HEK293 (cell line): ENCODE measurements around the gene DHRS3.

ENCODE experiments used
- CTCF ChIA-PET: fragments of 350-600 bp; formaldehyde crosslinking; extraction: SDS; loops from one replicate; lab custom pipeline; 2021; ENCODE audit warnings: antibody characterized with exemption; lab: Yijun Ruan, JAX
- POLR2A ChIA-PET: fragments of 300-600 bp; formaldehyde crosslinking; extraction: SDS; loops from one replicate; lab custom pipeline; 2020; ENCODE audit warnings: antibody characterized with exemption, inconsistent platforms; lab: Yijun Ruan, JAX
- H3K27ac ChIP-seq: fragments of 200-500 bp; sonication (Bioruptor generic); 2 replicates; pipeline ENCODE4 v1.5.1; 2014; ENCODE audit warnings: low read depth, low read length, control low read depth, inconsistent platforms; ENCODE audit errors: extremely low read depth
- H3K36me3 ChIP-seq, 2 experiments: fragments of 200-500 bp in 1 of 2; sonication (Bioruptor generic) in 1 of 2; 1 replicate in 1 of 2; 2 replicates in 1 of 2; pipeline ENCODE4 v1.5.1; 2014 to 2017; ENCODE audit warnings: inconsistent platforms in 2 of 2, low read length in 2 of 2; ENCODE audit not compliant: control insufficient read depth in 2 of 2, insufficient read depth in 1 of 2
- H3K4me1 ChIP-seq: fragments of 200-500 bp; sonication (Bioruptor generic); 2 replicates; pipeline ENCODE4 v1.5.1; 2014; ENCODE audit warnings: mild to moderate bottlenecking, low read length, inconsistent platforms; ENCODE audit not compliant: control insufficient read depth, insufficient read depth
- H3K4me3 ChIP-seq: 2 replicates; pipeline ENCODE4 v1.5.1; 2011; ENCODE audit warnings: low read depth, mild to moderate bottlenecking, control low read depth, low read length, moderate library complexity
- H3K9me3 ChIP-seq: fragments of 200-500 bp; sonication (Bioruptor generic); 2 replicates; pipeline ENCODE4 v1.5.1; 2014; ENCODE audit warnings: low read depth, low read length, inconsistent platforms; ENCODE audit not compliant: control insufficient read depth, insufficient read depth
- ATF2 ChIP-seq: fragments of 450-650 bp; formaldehyde crosslinking; IDR thresholded peaks from 2 replicates; pipeline ENCODE4 v1.5.1; 2016; ENCODE audit warnings: missing biosample characterization, missing genetic modification characterization, low read depth
- GFI1B ChIP-seq: fragments of 450-650 bp; formaldehyde crosslinking; IDR thresholded peaks from 2 replicates; pipeline ENCODE4 v1.5.1; 2016; ENCODE audit warnings: missing biosample characterization, missing genetic modification characterization
- INSM2 ChIP-seq: fragments of 450-650 bp; formaldehyde crosslinking; IDR thresholded peaks from 2 replicates; pipeline ENCODE4 v1.5.1; 2016; ENCODE audit warnings: missing biosample characterization, missing genetic modification characterization
- KLF7 ChIP-seq: fragments of 450-650 bp; formaldehyde crosslinking; IDR thresholded peaks from 2 replicates; pipeline ENCODE4 v1.5.1; 2016; ENCODE audit warnings: missing biosample characterization, missing genetic modification characterization, borderline replicate concordance
- KLF9 ChIP-seq: fragments of 450-650 bp; formaldehyde crosslinking; IDR thresholded peaks from 2 replicates; pipeline ENCODE4 v1.5.1; 2016; ENCODE audit warnings: missing biosample characterization, missing genetic modification characterization, low read depth
- YY1 ChIP-seq: fragments of 450-650 bp; formaldehyde crosslinking; IDR thresholded peaks from 2 replicates; pipeline ENCODE4 v1.5.1; 2018; ENCODE audit warnings: missing biosample characterization, missing genetic modification characterization
- ZBTB10 ChIP-seq: fragments of 450-650 bp; formaldehyde crosslinking; IDR thresholded peaks from 2 replicates; pipeline ENCODE4 v1.5.1; 2016; ENCODE audit warnings: missing biosample characterization, missing genetic modification characterization
- ZBTB8A ChIP-seq: fragments of 450-650 bp; formaldehyde crosslinking; IDR thresholded peaks from 2 replicates; pipeline ENCODE4 v1.5.1; 2016; ENCODE audit warnings: missing biosample characterization, missing genetic modification characterization
- ZEB2 ChIP-seq: fragments of 450-650 bp; formaldehyde crosslinking; IDR thresholded peaks from 2 replicates; pipeline ENCODE4 v1.5.1; 2016; ENCODE audit warnings: missing biosample characterization, missing genetic modification characterization
- ZNF133 ChIP-seq: fragments of 450-650 bp; formaldehyde crosslinking; IDR thresholded peaks from 2 replicates; pipeline ENCODE4 v1.5.1; 2016; ENCODE audit warnings: missing biosample characterization, missing genetic modification characterization
- ZNF169 ChIP-seq: fragments of 450-650 bp; formaldehyde crosslinking; IDR thresholded peaks from 2 replicates; pipeline ENCODE4 v1.5.1; 2016; ENCODE audit warnings: missing biosample characterization, missing genetic modification characterization
- ZNF280D ChIP-seq: fragments of 450-650 bp; formaldehyde crosslinking; IDR thresholded peaks from 2 replicates; pipeline ENCODE4 v1.5.1; 2016; ENCODE audit warnings: missing biosample characterization, missing genetic modification characterization
- ZNF416 ChIP-seq: fragments of 450-650 bp; formaldehyde crosslinking; IDR thresholded peaks from 2 replicates; pipeline ENCODE4 v1.5.1; 2016; ENCODE audit warnings: missing biosample characterization, missing genetic modification characterization
- ZNF518A ChIP-seq: fragments of 450-650 bp; formaldehyde crosslinking; conservative IDR thresholded peaks from 2 replicates; pipeline ENCODE4 v1.5.1; 2016; ENCODE audit warnings: low read depth, missing biosample characterization, missing genetic modification characterization
- ZNF530 ChIP-seq: fragments of 450-650 bp; formaldehyde crosslinking; IDR thresholded peaks from 2 replicates; pipeline ENCODE4 v1.5.1; 2016; ENCODE audit warnings: low read depth, missing biosample characterization, missing genetic modification characterization
- ZNF549 ChIP-seq: fragments of 450-650 bp; IDR thresholded peaks from 2 replicates; pipeline ENCODE4 v1.5.1; 2018; ENCODE audit warnings: missing biosample characterization, missing genetic modification characterization, mild to moderate bottlenecking, inconsistent platforms, moderate library complexity
- ZNF555 ChIP-seq: fragments of 450-650 bp; formaldehyde crosslinking; conservative IDR thresholded peaks from 2 replicates; pipeline ENCODE4 v1.5.1; 2017; ENCODE audit warnings: missing biosample characterization, mild to moderate bottlenecking, missing genetic modification characterization, inconsistent platforms
- ZNF704 ChIP-seq: fragments of 450-650 bp; formaldehyde crosslinking; IDR thresholded peaks from 2 replicates; pipeline ENCODE4 v1.5.1; 2016; ENCODE audit warnings: missing biosample characterization, missing genetic modification characterization
- ZNF707 ChIP-seq: fragments of 450-650 bp; formaldehyde crosslinking; IDR thresholded peaks from 2 replicates; pipeline ENCODE4 v1.5.1; 2016; ENCODE audit warnings: missing biosample characterization, missing genetic modification characterization

The DHRS3 gene

GRCh38 chr1:12530462-12531178, 87.4 kb downstream of the DHRS3 start:
- ChIA-PET CTCF (interaction anchor here (0.7 kb wide), 1 partner anchor 30 kb away, joined by 6 read pairs; no protein-coding TSS in a partner anchor), POLR2A (interaction anchor here (1.3 kb wide), 1 partner anchor 10 kb away, joined by 3 read pairs; no protein-coding TSS in a partner anchor)
- Histone ChIP-seq H3K36me3 (no peaks in the 10 kb centered on the region), H3K4me1 (0 out of 2 replicates have a peak, but pooled peaks cover 2% of the 10 kb centered on the region), H3K27ac (no peak overlapping the region), H3K4me3 (no peak overlapping the region), H3K9me3 (no peaks in the 10 kb centered on the region)
- no peak for TF ChIP-seq INSM2 (tag by site-specific recombination)
- no peak for TF ChIP-seq KLF9 (tag by site-specific recombination)
- no peak for TF ChIP-seq ATF2 (tag by site-specific recombination)
- TF ChIP-seq ZNF530 (tag by site-specific recombination) = no peak
- TF ChIP-seq ZNF704 = no peak
- TF ChIP-seq ZNF280D (tag by site-specific recombination) = no peak
- no peak for TF ChIP-seq ZBTB10 (tag by site-specific recombination)
- no peak for TF ChIP-seq ZNF133
- TF ChIP-seq ZBTB8A = no peak
- TF ChIP-seq ZEB2 (tag by site-specific recombination) = no peak
- TF ChIP-seq ZNF707 = no peak
- no peak for TF ChIP-seq YY1

GRCh38 chr1:12529640-12530174, 88.3 kb downstream of the DHRS3 start:
- no peak overlapping the region for H3K4me3 ChIP-seq
- H3K27ac ChIP-seq = no peak overlapping the region
- ChIA-PET POLR2A (no interaction called here), CTCF (interaction anchor here (0.9 kb wide), 1 partner anchor 65 kb away, joined by 4 read pairs; no protein-coding TSS in a partner anchor)
- 0 out of 2 replicates have a peak, but pooled peaks cover 2% of the 10 kb centered on the region for H3K4me1 ChIP-seq
- no peaks in the 10 kb centered on the region for H3K36me3 ChIP-seq
- H3K9me3 ChIP-seq = no peaks in the 10 kb centered on the region
- TF ChIP-seq ZNF169 (tag by site-specific recombination) (no peak), ZNF416 (tag by site-specific recombination) (no peak), ZNF555 (no peak), ZNF518A (tag by site-specific recombination) (no peak), ZNF549 (no peak), KLF7 (tag by site-specific recombination) (no peak), GFI1B (tag by site-specific recombination) (no peak)
